ENCODE results near the gene ETV3. TPM values are rescaled to one million over a fixed set of nuclear protein-coding genes. Genes with fewer than 3 reads are reported as not detected.
A peak's percentile ranks its signal among the peaks of the same experiment; 100 is the strongest.

The ETV3 gene
- polyA plus RNA-seq, 1 experiment, result 7.4 TPM

DNA sequence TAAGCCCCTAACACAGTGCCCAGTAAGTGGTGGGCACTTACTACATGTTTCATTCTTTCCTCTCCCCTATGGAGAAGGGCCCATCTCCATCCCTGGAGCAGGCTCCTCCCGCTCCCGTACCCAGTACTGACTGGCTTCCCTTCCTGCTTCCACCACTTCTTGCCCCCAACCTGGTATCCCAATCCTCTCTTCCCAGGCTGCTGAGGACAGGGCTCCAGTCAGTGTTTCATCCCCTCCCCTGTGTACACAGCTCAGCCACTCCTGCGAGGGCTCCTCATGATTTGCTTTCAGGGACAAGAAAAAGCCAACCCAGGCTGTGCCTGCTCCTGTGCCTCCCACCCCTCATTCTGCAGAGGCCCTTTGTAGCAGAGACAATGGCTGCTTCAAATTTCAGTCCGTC is 20.8 kb upstream of the ETV3 start:
- POLR2A ChIA-PET, result no interaction called here
- Histone ChIP-seq H3K4me3 (ENCODE audit: low read depth, low read length) (no peak overlapping the region), H3K27me3 (ENCODE audit: control insufficient read depth, insufficient read depth, low read length) (peaks cover 4% of the 10 kb centered on the region), H3K36me3 (ENCODE audit: control insufficient read depth, insufficient read depth, low read length) (no peaks in the 10 kb centered on the region)
- CTCF ChIA-PET, result interaction anchor here (1.6 kb wide), 1 partner anchor 15 kb away, joined by 3 read pairs; no protein-coding TSS in a partner anchor
- DNase-seq (ENCODE audit: low read depth), result no peak
- no peak for TF ChIP-seq CTCF (IDR thresholded peaks at IDR 0.05; ENCODE audit: insufficient read depth, low read depth, low read length)

- no peak for TF ChIP-seq CTCF (IDR thresholded peaks at IDR 0.05; ENCODE audit: insufficient read depth, low read depth, low read length)
- ChIA-PET POLR2A (interaction anchor here (0.6 kb wide), 1 partner anchor 20 kb away, joined by 3 read pairs; no protein-coding TSS in a partner anchor), CTCF (interaction anchor here (0.7 to 6.8 kb wide), 16 partner anchors 9 to 768 kb away, joined by 3 to 243 read pairs (median 10); partner anchors contain the start of gene ETV3)
- DNase-seq (ENCODE audit: low read depth), result no peak
- no peaks in the 10 kb centered on the region for H3K36me3 ChIP-seq (ENCODE audit: control insufficient read depth, insufficient read depth, low read length)
- H3K4me3 ChIP-seq (ENCODE audit: low read depth, low read length), result no peak overlapping the region
- peaks cover 4% of the 10 kb centered on the region for H3K27me3 ChIP-seq (ENCODE audit: control insufficient read depth, insufficient read depth, low read length)
Measured at GRCh38 chr1:157157501-157158190, 19.5 kb upstream of the ETV3 start.

- Histone ChIP-seq H3K4me3 (ENCODE audit: low read depth, low read length) (no peak overlapping the region), H3K36me3 (ENCODE audit: control insufficient read depth, insufficient read depth, low read length) (no peaks in the 10 kb centered on the region), H3K27me3 (ENCODE audit: control insufficient read depth, insufficient read depth, low read length) (peaks cover 5% of the 10 kb centered on the region)
- ChIA-PET CTCF (interaction anchor here (0.6 to 6.8 kb wide), 35 partner anchors 8 to 339 kb away, joined by 3 to 243 read pairs (median 6); partner anchors contain the start of genes ETV3 and ETV3L), POLR2A (no interaction called here)
- DNase-seq (ENCODE audit: low read depth), result no peak
- peak; percentile 92 for TF ChIP-seq CTCF (IDR thresholded peaks at IDR 0.05; ENCODE audit: insufficient read depth, low read depth, low read length)
Measured at GRCh38 chr1:157156058-157156541, 17.9 kb upstream of the ETV3 start.

DNA sequence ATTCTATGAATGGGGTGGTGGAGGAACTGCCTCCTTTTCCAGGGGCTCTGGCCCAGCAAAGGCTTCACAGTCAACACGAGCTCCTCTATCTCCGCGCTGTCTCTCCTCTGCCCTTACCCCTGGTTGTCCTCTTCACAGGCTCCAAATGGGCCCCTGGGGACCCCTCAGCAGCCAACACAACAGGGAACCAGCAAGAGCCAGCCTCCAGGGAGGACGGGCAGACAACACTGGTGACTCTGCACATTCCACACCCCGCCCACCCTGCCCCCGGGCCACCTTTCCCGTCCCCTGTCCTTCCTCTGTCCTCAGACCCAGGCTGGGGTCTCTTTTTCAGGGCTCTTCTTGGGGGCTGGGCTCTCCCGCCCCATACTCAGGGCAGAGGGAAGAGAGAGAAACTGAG is 17.5 kb upstream of the ETV3 start:
- ChIA-PET POLR2A (no interaction called here), CTCF (interaction anchor here (0.9 to 6.8 kb wide), 29 partner anchors 8 to 340 kb away, joined by 3 to 243 read pairs (median 7); partner anchors contain the start of genes ETV3 and ETV3L)
- no peak for DNase-seq (ENCODE audit: low read depth)
- Histone ChIP-seq H3K27me3 (ENCODE audit: control insufficient read depth, insufficient read depth, low read length) (peaks cover 6% of the 10 kb centered on the region), H3K4me3 (ENCODE audit: low read depth, low read length) (no peak overlapping the region), H3K36me3 (ENCODE audit: control insufficient read depth, insufficient read depth, low read length) (no peaks in the 10 kb centered on the region)
- no peak for TF ChIP-seq CTCF (IDR thresholded peaks at IDR 0.05; ENCODE audit: insufficient read depth, low read depth, low read length)

DNA sequence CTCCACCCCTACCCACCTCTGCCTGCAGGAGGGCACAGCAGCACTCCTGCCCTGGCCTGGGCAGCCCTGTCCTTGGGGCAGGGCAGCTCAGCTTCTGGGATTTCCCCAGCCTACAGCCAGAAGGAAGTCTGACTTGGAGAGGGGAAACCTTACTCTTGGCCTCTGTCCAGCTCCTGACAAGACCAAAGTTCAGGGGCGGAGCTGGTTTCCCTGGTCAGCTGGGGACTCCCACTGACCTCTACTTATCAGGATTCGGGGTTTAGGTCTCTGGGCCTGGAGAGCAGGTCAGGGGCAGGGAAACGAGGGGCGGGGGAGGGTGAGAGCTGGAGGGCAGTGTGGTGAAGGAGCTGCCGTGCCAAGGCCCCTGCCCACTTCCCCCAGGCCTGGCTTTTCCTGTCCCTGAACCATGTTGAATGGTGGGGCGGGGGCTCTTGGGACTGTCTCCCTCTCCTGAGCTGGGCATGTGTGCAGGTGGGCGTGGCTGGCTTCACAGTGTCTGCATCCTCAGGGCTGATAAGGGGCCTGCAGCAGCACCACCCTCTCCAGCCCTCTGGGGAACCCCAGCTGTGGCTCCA is 16.8 kb upstream of the ETV3 start:
- Histone ChIP-seq H3K27me3 (ENCODE audit: control insufficient read depth, insufficient read depth, low read length) (peaks cover 6% of the 10 kb centered on the region), H3K4me3 (ENCODE audit: low read depth, low read length) (no peak overlapping the region), H3K36me3 (ENCODE audit: control insufficient read depth, insufficient read depth, low read length) (no peaks in the 10 kb centered on the region)
- CTCF ChIA-PET, result interaction anchor here (0.9 to 6.8 kb wide), 14 partner anchors 9 to 316 kb away, joined by 4 to 243 read pairs (median 13); partner anchors contain the start of gene ETV3
- POLR2A ChIA-PET, result no interaction called here
- DNase-seq (ENCODE audit: low read depth), result no peak
- TF ChIP-seq CTCF (IDR thresholded peaks at IDR 0.05; ENCODE audit: insufficient read depth, low read depth, low read length), result no peak
